Prostate gland (tissue), 2 donors: ENCODE results near the gene ALDH3B1.

Experiments used
- CTCF ChIP-seq, 4 experiments: fragments of 200-600 bp in 2 of 4; fragments of 450-650 bp in 2 of 4; sonication (generic) in 2 of 4; IDR thresholded peaks; 1 replicate in 3 of 4; 2 replicates in 1 of 4; pipeline ENCODE4 v1.5.1; 2016 to 2019; ENCODE audit warnings: antibody characterized with exemption in 4 of 4, mild to moderate bottlenecking in 2 of 4, moderate library complexity in 2 of 4
- POLR2A ChIP-seq: fragments of 450-650 bp; IDR thresholded peaks from one replicate; pipeline ENCODE4 v1.6.1; 2016; ENCODE audit warnings: antibody characterized with exemption, mild to moderate bottlenecking
- POLR2AphosphoS5 ChIP-seq: sonication (generic); formaldehyde crosslinking; IDR thresholded peaks from one replicate; pipeline ENCODE4 v1.6.1; 2017; ENCODE audit warnings: antibody characterized with exemption

DNA sequence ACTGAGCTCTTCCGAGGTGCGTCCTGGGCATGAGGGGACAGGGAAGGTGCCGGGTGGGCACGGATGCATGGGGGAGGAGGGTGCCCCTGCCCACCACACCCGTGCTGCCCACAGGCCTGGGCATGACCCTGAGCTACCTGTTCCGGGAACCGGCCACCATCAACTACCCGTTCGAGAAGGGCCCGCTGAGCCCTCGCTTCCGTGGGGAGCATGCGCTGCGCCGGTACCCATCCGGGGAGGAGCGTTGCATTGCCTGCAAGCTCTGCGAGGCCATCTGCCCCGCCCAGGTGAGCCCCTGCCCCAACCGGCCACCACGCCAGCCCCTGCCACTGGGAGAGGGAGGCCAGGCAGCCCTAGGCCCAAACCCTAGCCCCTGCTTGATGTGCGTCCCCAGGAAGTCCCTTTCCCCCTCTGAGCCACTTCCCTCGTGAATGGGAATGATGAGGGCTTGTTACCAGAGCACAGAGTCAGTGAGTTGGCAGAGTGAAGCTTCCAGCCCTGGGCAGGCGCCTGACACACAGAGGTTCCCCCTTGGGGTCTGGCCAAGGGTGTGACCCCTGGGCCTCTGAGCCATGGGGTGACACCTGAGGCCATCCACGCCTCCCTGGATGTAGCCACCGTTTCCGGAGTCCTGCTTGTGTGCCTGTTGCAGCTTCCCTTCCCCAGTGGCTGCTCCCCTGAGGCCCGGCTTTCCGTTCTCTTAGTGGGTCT is 23.0 kb downstream of the ALDH3B1 start:
- TF ChIP-seq POLR2AphosphoS5 (no peak), CTCF (IDR thresholded peaks at IDR 0.05) (no peak), POLR2A (no peak)
